GM12878 (cell line): ENCODE data around the gene CASQ1. TPM values are rescaled to one million over a fixed set of nuclear protein-coding genes. Genes with fewer than 3 reads are reported as not detected.

Source experiments
- ATAC-seq: fragments of 200-7000 bp; cut with Tn5 transposase; 3 replicates; pipeline ENCODE4 v1.9.1; 2020; ENCODE audit warnings: mild to moderate bottlenecking, moderate library complexity
- BruUV-seq: library from RNA; stranded (reverse); fragments of 400-500 nt; replicated peaks from 2 replicates; lab custom pipeline; 2021; lab: Mats Ljungman, UMichigan
- CTCF ChIA-PET: fragments of 300-600 bp; sonication (Branson Sonifier 250); formaldehyde crosslinking; extraction: SDS; loops from one replicate; lab custom pipeline; 2021; ENCODE audit warnings: inconsistent platforms; lab: Yijun Ruan, JAX
- POLR2A ChIA-PET: fragments of 350-600 bp; formaldehyde crosslinking; extraction: SDS; loops from one replicate; lab custom pipeline; 2021; ENCODE audit warnings: inconsistent platforms; lab: Charles Lee
- RAD21 ChIA-PET: fragments of 300-600 bp; sonication (Branson Sonifier 250); formaldehyde crosslinking; loops from one replicate; lab custom pipeline; 2023; ENCODE audit warnings: antibody characterized with exemption; ENCODE audit not compliant: unreplicated experiment; lab: Charles Lee
- SMC1A ChIA-PET: fragments of 300-600 bp; sonication (Branson Sonifier 250); formaldehyde crosslinking; loops from one replicate; lab custom pipeline; 2023; ENCODE audit not compliant: unreplicated experiment, uncharacterized antibody; lab: Charles Lee
- DNase-seq: peaks from one replicate; pipeline ENCODE4 v3.0.0-alpha.2; 2011; ENCODE audit warnings: low read depth, low spot score
- FAIRE-seq: peaks from 3 replicates; lab custom pipeline; 2011; peaks lifted over from hg19 to GRCh38; lab: Jason Lieb, UNC
- H2AFZ ChIP-seq: 2 replicates; pipeline ENCODE4 v1.6.0; 2011; ENCODE audit warnings: low read depth, low read length, control low read depth; ENCODE audit not compliant: control insufficient read depth
- H3K27ac ChIP-seq: 2 replicates; pipeline ENCODE4 v1.5.1; 2011; ENCODE audit warnings: control low read depth; ENCODE audit not compliant: control insufficient read depth, insufficient read depth
- H3K27me3 ChIP-seq, 2 experiments: replicated peaks in 1 of 2; 2 replicates each; pipeline versions ENCODE4 v1.6.0 to v1.6.1; 2011; ENCODE audit warnings: low read length in 1 of 2; ENCODE audit not compliant: control insufficient read depth in 2 of 2, insufficient read depth in 2 of 2
- H3K36me3 ChIP-seq, 2 experiments: 2 replicates each; pipeline ENCODE4 v1.5.1; 2011; ENCODE audit warnings: low read length in 1 of 2; ENCODE audit not compliant: control insufficient read depth in 2 of 2, insufficient read depth in 2 of 2
- H3K4me1 ChIP-seq: 2 replicates; pipeline ENCODE4 v1.6.1; 2011; ENCODE audit warnings: mild to moderate bottlenecking, low read length, moderate library complexity, mixed read lengths; ENCODE audit not compliant: control insufficient read depth, insufficient read depth
- H3K4me2 ChIP-seq: 2 replicates; pipeline ENCODE4 v1.6.0; 2011; ENCODE audit warnings: control low read depth; ENCODE audit not compliant: control insufficient read depth, insufficient read depth
- H3K4me3 ChIP-seq: fragments of 200-600 bp; sonication (generic); 2 replicates; pipeline ENCODE4 v1.5.1; 2016
- H3K79me2 ChIP-seq: 2 replicates; pipeline ENCODE4 v1.6.0; 2011; ENCODE audit warnings: low read length; ENCODE audit not compliant: control insufficient read depth, insufficient read depth
- H3K9ac ChIP-seq: 2 replicates; pipeline ENCODE4 v1.8.0; 2011; ENCODE audit warnings: low read length, control low read depth, mixed read lengths; ENCODE audit not compliant: control insufficient read depth, insufficient read depth
- H3K9me3 ChIP-seq: replicated peaks from 3 replicates; pipeline ENCODE4 v1.5.1; 2011; ENCODE audit warnings: mild to moderate bottlenecking, low read length; ENCODE audit not compliant: control insufficient read depth, insufficient read depth
- H4K20me1 ChIP-seq: 2 replicates; pipeline ENCODE4 v1.6.0; 2011; ENCODE audit not compliant: control insufficient read depth, insufficient read depth
- CHD4 ChIP-seq: fragments of 200-600 bp; sonication (generic); IDR thresholded peaks from 2 replicates; pipeline ENCODE4 v1.6.1; 2016; ENCODE audit warnings: mild to moderate bottlenecking
- CTCF ChIP-seq, 3 experiments: IDR thresholded peaks in 2 of 3; conservative IDR thresholded peaks in 1 of 3; 2 replicates each; pipeline ENCODE4 v1.5.1; 2011; ENCODE audit warnings: low read depth in 3 of 3, low read length in 3 of 3, mild to moderate bottlenecking in 3 of 3, control low read depth in 2 of 3, moderate library complexity in 2 of 3, inconsistent platforms in 1 of 3, mixed read lengths in 1 of 3; ENCODE audit not compliant: control insufficient read depth in 2 of 3, insufficient read depth in 1 of 3; ENCODE audit errors: extremely low read depth in 1 of 3
- ETV6 ChIP-seq, 2 experiments: fragments of 450-650 bp in 1 of 2; IDR thresholded peaks in 1 of 2; conservative IDR thresholded peaks in 1 of 2; 2 replicates each; pipeline ENCODE4 v1.6.1; 2014; ENCODE audit warnings: antibody characterized with exemption in 1 of 2, borderline replicate concordance in 1 of 2, low read depth in 1 of 2, mild to moderate bottlenecking in 1 of 2, moderate library complexity in 1 of 2
- IKZF1 ChIP-seq: fragments of 450-650 bp; conservative IDR thresholded peaks from 2 replicates; pipeline ENCODE4 v1.6.1; 2017; ENCODE audit warnings: antibody characterized with exemption, mild to moderate bottlenecking
- JUNB ChIP-seq: IDR thresholded peaks from 2 replicates; pipeline ENCODE4 v1.6.1; 2016; ENCODE audit warnings: antibody characterized with exemption, mild to moderate bottlenecking
- MEF2B ChIP-seq: fragments of 450-650 bp; IDR thresholded peaks from 2 replicates; pipeline ENCODE4 v1.6.1; 2018; ENCODE audit warnings: mild to moderate bottlenecking, moderate library complexity; ENCODE audit not compliant: partially characterized antibody, poor library complexity, severe bottlenecking
- MYC ChIP-seq: IDR thresholded peaks from 2 replicates; pipeline ENCODE4 v1.6.1; 2011; ENCODE audit warnings: mild to moderate bottlenecking, low read length, moderate library complexity, inconsistent platforms; ENCODE audit not compliant: insufficient read depth, insufficient replicate concordance, insufficient read length, severe bottlenecking
- RAD51 ChIP-seq: fragments of 450-650 bp; IDR thresholded peaks from 2 replicates; pipeline ENCODE4 v1.6.1; 2016; ENCODE audit warnings: moderate library complexity, mild to moderate bottlenecking, inconsistent platforms
- WGBS: methylation state at CpG from one replicate; pipeline ENCODE4 v1.1.6; 2016; ENCODE audit warnings: low lambda C conversion rate; ENCODE audit not compliant: insufficient replicate concordance, insufficient coverage; ENCODE audit errors: missing lambda C conversion rate; 5-methylcytosine and 5-hydroxymethylcytosine counted together
- in situ Hi-C: fragments of 300-500 bp; cut with MboI; formaldehyde crosslinking; loops from 9 replicates; pipeline ENCODE4 v1.14.3; 2018; ENCODE audit warnings: mixed read lengths
- intact Hi-C: fragments of 100-400 bp; cut with micrococcal nuclease; formaldehyde crosslinking; loops from one replicate; pipeline ENCODE4 v1.14.2; 2022; ENCODE audit not compliant: unreplicated experiment
- polyA plus RNA-seq, 11 experiments: library from polyadenylated mRNA; depleted of rRNA in 4 of 11; unstranded in 6 of 11; stranded (reverse) in 5 of 11; fragments of >200 nt; fragmentation: Nextera tagmentation in 4 of 11; fragmentation: Illumina TruSeq in 1 of 11; extraction: Ambion mirVana in 4 of 11; extraction: Trizol in 1 of 11; gene quantifications; 1 replicate in 1 of 11; 2 replicates in 10 of 11; pipeline versions ENCODE4 v1.2.1 to v1.2.3, GENCODE V29; 2011 to 2016; ENCODE audit warnings: inconsistent platforms in 2 of 11, missing spikeins in 2 of 11, low read depth in 1 of 11
- total RNA-seq, 4 experiments: library from RNA; depleted of rRNA in 3 of 4; stranded (reverse); fragments of >200 nt in 3 of 4; fragmentation: Illumina TruSeq in 1 of 4; extraction: Trizol in 1 of 4; gene quantifications; 2 replicates each; pipeline versions ENCODE4 v1.2.1 to v1.2.3, GENCODE V29; 2013 to 2021
- TF ChIP-seq, protein P1 (sequence below): IDR thresholded peaks from 2 replicates; pipeline ENCODE4 v1.6.1; 2011; ENCODE audit warnings: borderline replicate concordance, low read depth, mild to moderate bottlenecking, moderate library complexity, low read length; ENCODE audit not compliant: insufficient read depth, poor library complexity, severe bottlenecking

Gene CASQ1
- total and polyA plus RNA-seq, 10 of the 15 experiments (the other 5 are each of a cell fraction or from before 2014, with no cell fraction given): 0.10 to 0.77 (median 0.34) TPM

GRCh38 chr1:160151303-160151702, 39.1 kb upstream of the CASQ1 start, which contains the start of gene ATP1A4:
Gene ATP1A4, plus strand, starts transcription at chr1:160151603. Its CDS starts 438 bp downstream, at chr1:160152041.
- no peak for ATAC-seq
- no peak within 1 kb of the TSS for H3K4me3 ChIP-seq
- CTCF ChIA-PET: interaction anchor here (1.0 kb wide), 1 partner anchor 101 kb away, joined by 3 read pairs; no protein-coding TSS in a partner anchor
- H3K27me3 ChIP-seq: no peaks in the 10 kb centered on the region
- no peak within 1 kb of the TSS for H3K4me2 ChIP-seq
- H3K9me3 ChIP-seq: no peaks in the 10 kb centered on the region
- in situ Hi-C loops (no loop called here), intact Hi-C loops (no loop called here)
- TF ChIP-seq IKZF1 (no peak), ETV6 (conservative IDR thresholded peaks at IDR 0.05 in 1 of 2, IDR thresholded peaks at IDR 0.05 in 1 of 2; ENCODE audit: borderline replicate concordance in 1 of 2, low read depth in 1 of 2) (no peak), CHD4 (no peak)
- no peaks in the 10 kb centered on the region for H3K36me3 ChIP-seq
- no peak within 1 kb of the TSS for H3K9ac ChIP-seq
- WGBS: 73% methylated on average over 5 of the region's 6 CpGs
- SMC1A ChIA-PET: interaction anchor here (0.7 kb wide), 1 partner anchor 42 kb away, joined by 3 read pairs; no protein-coding TSS in a partner anchor
- H3K4me1 ChIP-seq: no peaks in the 10 kb centered on the region
- H3K79me2 ChIP-seq: no peaks in the 10 kb centered on the region
- H3K27ac ChIP-seq: no peak within 1 kb of the TSS
- H2AFZ ChIP-seq: no peak within 1 kb of the TSS
- RAD21 ChIA-PET: no interaction called here
- POLR2A ChIA-PET: no interaction called here
- no TSS peak for BruUV-seq
- no peaks in the 10 kb centered on the region for H4K20me1 ChIP-seq
- FAIRE-seq: no peak
- no peak for DNase-seq

DNA sequence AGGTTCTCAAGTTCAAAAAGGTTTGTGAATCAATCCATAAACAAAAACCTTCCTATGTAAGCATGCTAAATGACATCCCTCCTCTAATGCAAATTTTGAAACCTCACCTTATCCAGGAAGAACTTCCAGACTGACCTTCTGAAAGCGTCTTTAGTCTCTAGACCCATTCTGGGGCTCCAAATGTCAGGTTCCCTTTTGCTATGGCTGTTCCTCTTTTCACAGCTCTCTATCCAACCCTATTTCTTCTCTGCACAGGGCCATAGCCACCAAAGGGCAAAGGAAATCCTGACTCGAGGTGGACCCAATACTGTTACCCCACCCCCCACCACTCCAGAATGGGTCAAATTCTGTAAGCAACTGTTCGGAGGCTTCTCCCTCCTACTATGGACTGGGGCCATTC, 35.6 kb upstream of the CASQ1 start:
- H3K79me2 ChIP-seq: no peaks in the 10 kb centered on the region
- H3K27me3 ChIP-seq: no peaks in the 10 kb centered on the region
- ATAC-seq (no peak), DNase-seq (no peak), FAIRE-seq (no peak)
- no peaks in the 10 kb centered on the region for H3K36me3 ChIP-seq
- in situ Hi-C loops: no loop called here
- no TSS peak for BruUV-seq
- intact Hi-C loops: no loop called here
- H3K9me3 ChIP-seq: no peaks in the 10 kb centered on the region
- no peak overlapping the region for H3K9ac ChIP-seq
- POLR2A ChIA-PET: no interaction called here
- no peak overlapping the region for H3K27ac ChIP-seq
- H4K20me1 ChIP-seq: no peaks in the 10 kb centered on the region
- WGBS: 15% methylated on average over 3 of the region's 3 CpGs
- no peak overlapping the region for H2AFZ ChIP-seq
- H3K4me2 ChIP-seq: no peak overlapping the region
- H3K4me1 ChIP-seq: no peaks in the 10 kb centered on the region
- SMC1A ChIA-PET: no interaction called here
- CTCF ChIA-PET: no interaction called here
- H3K4me3 ChIP-seq: no peak overlapping the region
- RAD21 ChIA-PET: no interaction called here
- TF ChIP-seq RAD51 (no peak), CTCF (IDR thresholded peaks at IDR 0.05 in 2 of 3, conservative IDR thresholded peaks at IDR 0.05 in 1 of 3; ENCODE audit: control insufficient read depth in 2 of 3, extremely low read depth in 1 of 3, insufficient read depth in 1 of 3, low read depth in 3 of 3, low read length in 3 of 3) (no peak), MYC (no peak), MEF2B (no peak), JUNB (no peak)
- TF ChIP-seq, protein P1, sequence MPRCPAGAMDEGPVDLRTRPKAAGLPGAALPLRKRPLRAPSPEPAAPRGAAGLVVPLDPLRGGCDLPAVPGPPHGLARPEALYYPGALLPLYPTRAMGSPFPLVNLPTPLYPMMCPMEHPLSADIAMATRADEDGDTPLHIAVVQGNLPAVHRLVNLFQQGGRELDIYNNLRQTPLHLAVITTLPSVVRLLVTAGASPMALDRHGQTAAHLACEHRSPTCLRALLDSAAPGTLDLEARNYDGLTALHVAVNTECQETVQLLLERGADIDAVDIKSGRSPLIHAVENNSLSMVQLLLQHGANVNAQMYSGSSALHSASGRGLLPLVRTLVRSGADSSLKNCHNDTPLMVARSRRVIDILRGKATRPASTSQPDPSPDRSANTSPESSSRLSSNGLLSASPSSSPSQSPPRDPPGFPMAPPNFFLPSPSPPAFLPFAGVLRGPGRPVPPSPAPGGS: no peak
